ENCODE measurements around the gene SRGAP3. TPM values are rescaled to one million over a fixed set of nuclear protein-coding genes. Genes with fewer than 3 reads are reported as not detected.

SRGAP3 gene
- total RNA-seq, 5 donors from 2014 or later (not counting 1 experiment from before 2014, with no cell fraction given), result 1.4 to 4.4 (median 2.8) TPM

- Mint-ChIP-seq H3K4me3 (no peak overlapping the region), H3K27me3 (peaks cover 0 to 1% of the 10 kb centered on the region in 2 donors), H3K27ac (no peak overlapping the region), H3K9me3 (no peaks in the 10 kb centered on the region), H3K36me3 (no peaks in the 10 kb centered on the region), H3K4me1 (no peaks in the 10 kb centered on the region)
- no peak overlapping the region for H3K27ac ChIP-seq (ENCODE audit: low read length)
- no peaks in the 10 kb centered on the region for H3K9me3 ChIP-seq
- CTCF ChIA-PET, result no interaction called here
- H3K4me3 ChIP-seq (ENCODE audit: control insufficient read depth in 1 of 2, extremely low read depth in 1 of 2, low read length in 1 of 2), result no peak overlapping the region
- POLR2A ChIA-PET, result no interaction called here
- peaks cover 0 to 3% of the 10 kb centered on the region in 2 experiments for H3K27me3 ChIP-seq (replicated peaks in 1 of 2; ENCODE audit: control insufficient read depth in 2 of 2, extremely low read depth in 1 of 2, insufficient read depth in 2 of 2, low read length in 1 of 2)
- no peaks in the 10 kb centered on the region for H3K4me1 ChIP-seq (ENCODE audit: control insufficient read depth in 1 of 2, extremely low read depth in 1 of 2, insufficient read depth in 2 of 2, low read length in 2 of 2)
- no peak for DNase-seq
- no peak for ATAC-seq (replicated peaks in 1 of 4)
- WGBS (ENCODE audit: insufficient coverage), result 71% methylated on average over 2 of the region's 2 CpGs
- H3K36me3 ChIP-seq (ENCODE audit: control insufficient read depth in 2 of 2, extremely low read depth in 1 of 2, insufficient read depth in 1 of 2, low read length in 1 of 2), result no peaks in the 10 kb centered on the region
These were observed 46.1 kb downstream of the SRGAP3 start for GRCh38 chr3:9203317-9203716.

- CTCF ChIA-PET, result no interaction called here
- ATAC-seq (replicated peaks in 1 of 4), result no peak
- Histone ChIP-seq H3K4me3 (ENCODE audit: control insufficient read depth in 1 of 2, extremely low read depth in 1 of 2, low read length in 1 of 2) (no peak overlapping the region), H3K27me3 (replicated peaks in 1 of 2; ENCODE audit: control insufficient read depth in 2 of 2, extremely low read depth in 1 of 2, insufficient read depth in 2 of 2, low read length in 1 of 2) (peaks cover 0 to 2% of the 10 kb centered on the region in 2 experiments), H3K9me3 (no peaks in the 10 kb centered on the region), H3K27ac (ENCODE audit: low read length) (no peak overlapping the region), H3K36me3 (ENCODE audit: control insufficient read depth in 2 of 2, extremely low read depth in 1 of 2, insufficient read depth in 1 of 2, low read length in 1 of 2) (no peaks in the 10 kb centered on the region), H3K4me1 (ENCODE audit: control insufficient read depth in 1 of 2, extremely low read depth in 1 of 2, insufficient read depth in 2 of 2, low read length in 2 of 2) (no peaks in the 10 kb centered on the region)
- POLR2A ChIA-PET, result no interaction called here
- Mint-ChIP-seq H3K4me1 (no peaks in the 10 kb centered on the region), H3K9me3 (no peaks in the 10 kb centered on the region), H3K27ac (no peak overlapping the region), H3K27me3 (peaks cover 0 to 1% of the 10 kb centered on the region in 2 donors), H3K4me3 (no peak overlapping the region), H3K36me3 (no peaks in the 10 kb centered on the region)
- 85% methylated on average over 3 of the region's 4 CpGs for WGBS (ENCODE audit: insufficient coverage)
- DNase-seq, result no peak
These were observed 46.9 kb downstream of the SRGAP3 start for GRCh38 chr3:9202546-9202945.

GRCh38 chr3:9201955-9202354 lies 47.5 kb downstream of the SRGAP3 start:
- H3K9me3 Mint-ChIP-seq, result no peaks in the 10 kb centered on the region

GRCh38 chr3:9201266-9201665 lies 48.2 kb downstream of the SRGAP3 start:
- Mint-ChIP-seq H3K27ac (no peak overlapping the region), H3K4me3 (no peak overlapping the region), H3K27me3 (no peaks in the 10 kb centered on the region), H3K4me1 (no peaks in the 10 kb centered on the region), H3K36me3 (no peaks in the 10 kb centered on the region), H3K9me3 (no peaks in the 10 kb centered on the region)
- H3K27me3 ChIP-seq (replicated peaks in 1 of 2; ENCODE audit: control insufficient read depth in 2 of 2, extremely low read depth in 1 of 2, insufficient read depth in 2 of 2, low read length in 1 of 2), result no peaks in the 10 kb centered on the region
- no peak overlapping the region for H3K4me3 ChIP-seq (ENCODE audit: control insufficient read depth in 1 of 2, extremely low read depth in 1 of 2, low read length in 1 of 2)
- DNase-seq, result no peak
- H3K9me3 ChIP-seq, result no peaks in the 10 kb centered on the region
- POLR2A ChIA-PET, result no interaction called here
- CTCF ChIA-PET, result no interaction called here
- no peaks in the 10 kb centered on the region for H3K36me3 ChIP-seq (ENCODE audit: control insufficient read depth in 2 of 2, extremely low read depth in 1 of 2, insufficient read depth in 1 of 2, low read length in 1 of 2)
- no peak for ATAC-seq (replicated peaks in 1 of 4)
- WGBS (ENCODE audit: insufficient coverage), result 100% methylated on average over 3 of the region's 5 CpGs
- H3K4me1 ChIP-seq (ENCODE audit: control insufficient read depth in 1 of 2, extremely low read depth in 1 of 2, insufficient read depth in 2 of 2, low read length in 2 of 2), result no peaks in the 10 kb centered on the region
- no peak overlapping the region for H3K27ac ChIP-seq (ENCODE audit: low read length)

More at GRCh38 chr3:9201955-9202354, 47.5 kb downstream of the SRGAP3 start:
- POLR2A ChIA-PET, result no interaction called here
- ATAC-seq (replicated peaks in 1 of 4) (no peak), DNase-seq (no peak)
- Mint-ChIP-seq H3K36me3 (no peaks in the 10 kb centered on the region), H3K4me3 (no peak overlapping the region), H3K27ac (no peak overlapping the region), H3K27me3 (peaks cover 0 to 1% of the 10 kb centered on the region in 2 donors), H3K4me1 (no peaks in the 10 kb centered on the region)
- CTCF ChIA-PET, result no interaction called here
- WGBS (ENCODE audit: insufficient coverage), result no CpG with 5 or more reads among the region's 6 CpGs
- Histone ChIP-seq H3K36me3 (ENCODE audit: control insufficient read depth in 2 of 2, extremely low read depth in 1 of 2, insufficient read depth in 1 of 2, low read length in 1 of 2) (no peaks in the 10 kb centered on the region), H3K27ac (ENCODE audit: low read length) (no peak overlapping the region), H3K9me3 (no peaks in the 10 kb centered on the region), H3K4me3 (ENCODE audit: control insufficient read depth in 1 of 2, extremely low read depth in 1 of 2, low read length in 1 of 2) (no peak overlapping the region), H3K27me3 (replicated peaks in 1 of 2; ENCODE audit: control insufficient read depth in 2 of 2, extremely low read depth in 1 of 2, insufficient read depth in 2 of 2, low read length in 1 of 2) (no peaks in the 10 kb centered on the region), H3K4me1 (ENCODE audit: control insufficient read depth in 1 of 2, extremely low read depth in 1 of 2, insufficient read depth in 2 of 2, low read length in 2 of 2) (no peaks in the 10 kb centered on the region)

GRCh38 chr3:9199775-9200174 lies 49.7 kb downstream of the SRGAP3 start:
- H3K4me1 ChIP-seq (ENCODE audit: control insufficient read depth in 1 of 2, extremely low read depth in 1 of 2, insufficient read depth in 2 of 2, low read length in 2 of 2), result no peaks in the 10 kb centered on the region
- H3K36me3 ChIP-seq (ENCODE audit: control insufficient read depth in 2 of 2, extremely low read depth in 1 of 2, insufficient read depth in 1 of 2, low read length in 1 of 2), result no peaks in the 10 kb centered on the region
- Mint-ChIP-seq H3K9me3 (no peaks in the 10 kb centered on the region), H3K27ac (no peak overlapping the region), H3K27me3 (no peaks in the 10 kb centered on the region), H3K4me3 (no peak overlapping the region), H3K4me1 (no peaks in the 10 kb centered on the region), H3K36me3 (no peaks in the 10 kb centered on the region)
- no peaks in the 10 kb centered on the region for H3K9me3 ChIP-seq
- DNase-seq, result no peak
- H3K27me3 ChIP-seq (replicated peaks in 1 of 2; ENCODE audit: control insufficient read depth in 2 of 2, extremely low read depth in 1 of 2, insufficient read depth in 2 of 2, low read length in 1 of 2), result no peaks in the 10 kb centered on the region
- no peak overlapping the region for H3K27ac ChIP-seq (ENCODE audit: low read length)
- H3K4me3 ChIP-seq (ENCODE audit: control insufficient read depth in 1 of 2, extremely low read depth in 1 of 2, low read length in 1 of 2), result no peak overlapping the region
- POLR2A ChIA-PET, result interaction anchor here in 1 of 2 donors (0.6 kb wide), 1 partner anchor 1427 kb away, joined by 6 read pairs; no protein-coding TSS in a partner anchor
- ATAC-seq (replicated peaks in 1 of 4), result no peak
- CTCF ChIA-PET, result no interaction called here
- WGBS (ENCODE audit: insufficient coverage), result 86% methylated on average over 2 of the region's 3 CpGs

GRCh38 chr3:9198899-9199335 lies 50.5 kb downstream of the SRGAP3 start:
- ChIA-PET POLR2A (no interaction called here), CTCF (no interaction called here)
- Histone ChIP-seq H3K36me3 (ENCODE audit: control insufficient read depth in 2 of 2, extremely low read depth in 1 of 2, insufficient read depth in 1 of 2, low read length in 1 of 2) (no peaks in the 10 kb centered on the region), H3K27me3 (replicated peaks in 1 of 2; ENCODE audit: control insufficient read depth in 2 of 2, extremely low read depth in 1 of 2, insufficient read depth in 2 of 2, low read length in 1 of 2) (no peaks in the 10 kb centered on the region), H3K9me3 (no peaks in the 10 kb centered on the region), H3K4me3 (ENCODE audit: control insufficient read depth in 1 of 2, extremely low read depth in 1 of 2, low read length in 1 of 2) (no peak overlapping the region), H3K4me1 (ENCODE audit: control insufficient read depth in 1 of 2, extremely low read depth in 1 of 2, insufficient read depth in 2 of 2, low read length in 2 of 2) (no peaks in the 10 kb centered on the region), H3K27ac (ENCODE audit: low read length) (no peak overlapping the region)
- Mint-ChIP-seq H3K4me3 (no peak overlapping the region), H3K36me3 (no peaks in the 10 kb centered on the region), H3K9me3 (no peaks in the 10 kb centered on the region), H3K27me3 (no peaks in the 10 kb centered on the region), H3K27ac (no peak overlapping the region), H3K4me1 (no peaks in the 10 kb centered on the region)
- 95% methylated on average over 9 of the region's 10 CpGs for WGBS (ENCODE audit: insufficient coverage)
- DNase-seq, result no peak
- no peak for ATAC-seq (replicated peaks in 1 of 4)

- POLR2A ChIA-PET, result no interaction called here
- no peaks in the 10 kb centered on the region for H3K9me3 ChIP-seq
- H3K4me3 ChIP-seq (ENCODE audit: control insufficient read depth in 1 of 2, extremely low read depth in 1 of 2, low read length in 1 of 2), result no peak overlapping the region
- CTCF ChIA-PET, result no interaction called here
- H3K4me3 Mint-ChIP-seq, result no peak overlapping the region
- DNase-seq (no peak), ATAC-seq (replicated peaks in 1 of 4) (no peak)
- no peaks in the 10 kb centered on the region for H3K36me3 Mint-ChIP-seq
- no peaks in the 10 kb centered on the region for H3K36me3 ChIP-seq (ENCODE audit: control insufficient read depth in 2 of 2, extremely low read depth in 1 of 2, insufficient read depth in 1 of 2, low read length in 1 of 2)
- H3K9me3 Mint-ChIP-seq, result no peaks in the 10 kb centered on the region
- WGBS (ENCODE audit: insufficient coverage), result no CpG with 5 or more reads among the region's 3 CpGs
- H3K27ac ChIP-seq (ENCODE audit: low read length), result no peak overlapping the region
- H3K27me3 ChIP-seq (replicated peaks in 1 of 2; ENCODE audit: control insufficient read depth in 2 of 2, extremely low read depth in 1 of 2, insufficient read depth in 2 of 2, low read length in 1 of 2), result peaks cover 0 to 3% of the 10 kb centered on the region in 2 experiments
- no peaks in the 10 kb centered on the region for H3K27me3 Mint-ChIP-seq
- no peak overlapping the region for H3K27ac Mint-ChIP-seq
- no peaks in the 10 kb centered on the region for H3K4me1 Mint-ChIP-seq
- no peaks in the 10 kb centered on the region for H3K4me1 ChIP-seq (ENCODE audit: control insufficient read depth in 1 of 2, extremely low read depth in 1 of 2, insufficient read depth in 2 of 2, low read length in 2 of 2)
These were observed 51.2 kb downstream of the SRGAP3 start for GRCh38 chr3:9198261-9198660.
